GM18502 (cell line): Measurements from ENCODE around the gene HTR3B.
"Not testable (repeated sequence)": the region's sequence is repeated elsewhere in the genome, so short reads cannot be mapped to it uniquely, and the experiment has no call there.

Source experiments
- ATAC-seq: cut with Tn5 transposase; IDR thresholded peaks from one replicate; pipeline ENCODE4 v1.9.1; 2021; ENCODE audit warnings: mild to moderate bottlenecking; ENCODE audit not compliant: unreplicated experiment, poor library complexity

HTR3B gene

DNA sequence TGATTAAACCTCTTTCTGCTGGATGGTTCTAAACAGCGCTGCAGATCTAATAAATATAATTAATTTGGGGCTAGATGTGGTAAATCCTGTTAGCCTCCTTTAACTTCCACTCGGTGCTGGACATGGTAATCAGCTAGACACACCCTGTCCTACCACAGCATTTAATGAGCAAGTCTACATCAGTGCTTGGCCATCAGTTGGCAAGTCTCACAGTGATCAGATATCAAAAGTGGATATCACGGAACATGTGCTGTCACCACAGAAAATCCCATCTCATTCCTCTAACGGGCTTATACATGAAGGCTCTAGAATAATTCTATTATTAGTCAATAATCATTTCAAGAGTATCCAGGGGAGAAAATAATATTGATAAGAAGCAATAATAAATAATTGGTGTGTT is 23.6 kb upstream of the HTR3B start:
- ATAC-seq: no peak

DNA sequence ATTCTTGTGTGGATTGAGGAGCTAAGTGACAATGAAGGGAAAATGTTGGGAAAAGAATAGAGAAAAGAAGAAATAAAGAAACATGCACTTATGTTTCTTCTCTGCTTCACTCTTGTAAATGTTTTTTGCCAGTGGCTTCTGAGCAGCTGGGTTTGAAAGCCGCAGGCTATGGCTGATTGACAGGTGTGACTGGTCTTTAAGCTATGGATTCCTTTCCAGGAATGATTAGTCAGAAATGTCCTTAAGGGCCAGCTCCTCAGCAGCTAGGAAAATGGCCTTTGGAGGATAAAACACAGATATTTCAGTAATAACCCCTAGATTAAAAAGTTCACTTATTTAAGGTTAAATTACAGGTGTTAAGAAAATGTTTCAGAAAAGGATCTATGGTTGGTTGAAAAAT is 22.7 kb upstream of the HTR3B start:
- ATAC-seq: no peak

DNA sequence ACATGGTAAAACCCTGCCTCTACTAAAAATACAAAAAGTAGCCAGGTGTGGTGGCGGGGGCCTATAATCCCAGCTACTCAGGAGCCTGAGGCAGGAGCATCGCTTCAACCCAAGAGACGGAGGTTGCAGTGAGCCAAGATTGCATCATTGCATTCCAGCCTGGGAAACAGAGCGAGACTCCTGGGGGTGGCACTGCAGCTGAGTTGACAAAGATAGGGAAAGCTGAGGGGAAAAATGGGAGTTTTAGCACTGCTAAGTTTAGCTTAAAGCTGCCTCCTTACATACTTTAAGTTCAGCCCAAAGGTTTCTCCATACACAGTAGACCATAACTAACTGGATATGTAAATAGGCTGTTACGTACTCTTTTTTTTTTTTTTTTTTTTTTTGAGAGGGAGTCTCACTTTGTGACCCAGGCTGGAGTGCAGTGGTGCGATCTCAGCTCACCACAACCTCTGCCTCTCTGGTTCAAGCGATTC is 20.2 kb upstream of the HTR3B start:
- ATAC-seq: no peak

DNA sequence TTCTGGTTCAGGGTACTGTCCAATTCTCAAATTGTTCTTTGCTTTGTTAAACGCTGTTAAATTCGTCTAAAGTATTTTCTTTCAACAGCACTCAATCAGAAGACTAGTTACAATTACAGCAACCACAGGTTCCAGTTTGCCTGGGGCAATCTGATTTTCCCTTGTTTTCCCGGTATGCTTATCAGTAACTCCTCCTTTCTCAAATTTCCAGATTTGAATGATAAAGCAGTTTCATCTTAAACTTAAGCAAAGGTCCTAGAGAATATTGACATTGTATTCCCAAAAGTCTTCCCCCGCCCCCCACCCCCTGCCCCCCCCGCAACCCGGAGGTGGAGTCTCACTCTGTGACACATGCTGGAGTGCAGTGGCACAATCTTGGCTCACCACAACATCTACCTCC is 18.7 kb upstream of the HTR3B start:
- ATAC-seq: no peak

DNA sequence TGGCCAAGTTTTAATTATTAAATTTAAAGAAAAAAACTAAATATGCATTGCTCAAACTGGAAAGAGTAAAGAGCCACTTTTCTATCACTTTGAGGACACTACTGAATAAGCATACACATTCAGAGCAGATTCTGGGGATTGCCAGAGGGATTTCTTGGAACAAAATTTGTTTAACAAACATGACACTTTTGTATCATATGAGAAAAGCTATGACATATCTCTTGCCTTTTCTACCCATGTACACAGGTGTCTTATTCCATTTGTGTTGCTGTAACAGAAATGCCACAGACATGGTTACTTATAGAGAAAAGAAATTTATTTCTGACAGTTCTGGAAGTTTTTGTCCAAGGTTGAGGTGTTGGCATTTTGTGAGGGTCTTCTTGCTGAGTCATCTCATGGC is 15.7 kb upstream of the HTR3B start:
- ATAC-seq: no peak

DNA sequence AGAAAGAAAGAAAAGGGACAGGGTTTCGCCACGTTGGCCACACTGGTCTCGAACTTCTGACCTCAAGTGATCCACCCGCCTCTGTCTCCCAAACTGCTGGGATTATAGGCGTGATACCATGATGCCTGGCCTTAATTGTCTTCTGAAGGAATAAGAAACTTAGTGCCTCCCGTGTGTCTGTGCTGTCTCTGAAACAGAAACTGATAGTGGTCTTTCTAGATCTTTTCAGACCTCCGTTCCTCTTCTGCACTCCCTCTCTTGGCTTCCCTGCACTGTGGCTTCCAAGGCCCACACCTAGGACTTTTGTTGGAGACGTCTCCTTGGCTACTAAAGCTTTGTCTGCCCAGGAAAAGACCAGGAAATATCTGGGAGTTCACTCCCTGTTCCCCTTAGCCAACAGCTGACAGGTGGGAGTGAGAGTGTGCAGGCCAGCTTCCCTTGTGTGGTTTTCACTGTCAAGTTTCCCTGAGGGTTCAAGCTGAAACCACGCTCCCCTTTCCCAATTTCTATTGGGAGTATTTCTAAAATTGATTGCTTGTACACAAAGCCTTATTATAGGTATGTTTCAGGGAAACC is 10.1 kb upstream of the HTR3B start:
- ATAC-seq: peak; percentile 58

DNA sequence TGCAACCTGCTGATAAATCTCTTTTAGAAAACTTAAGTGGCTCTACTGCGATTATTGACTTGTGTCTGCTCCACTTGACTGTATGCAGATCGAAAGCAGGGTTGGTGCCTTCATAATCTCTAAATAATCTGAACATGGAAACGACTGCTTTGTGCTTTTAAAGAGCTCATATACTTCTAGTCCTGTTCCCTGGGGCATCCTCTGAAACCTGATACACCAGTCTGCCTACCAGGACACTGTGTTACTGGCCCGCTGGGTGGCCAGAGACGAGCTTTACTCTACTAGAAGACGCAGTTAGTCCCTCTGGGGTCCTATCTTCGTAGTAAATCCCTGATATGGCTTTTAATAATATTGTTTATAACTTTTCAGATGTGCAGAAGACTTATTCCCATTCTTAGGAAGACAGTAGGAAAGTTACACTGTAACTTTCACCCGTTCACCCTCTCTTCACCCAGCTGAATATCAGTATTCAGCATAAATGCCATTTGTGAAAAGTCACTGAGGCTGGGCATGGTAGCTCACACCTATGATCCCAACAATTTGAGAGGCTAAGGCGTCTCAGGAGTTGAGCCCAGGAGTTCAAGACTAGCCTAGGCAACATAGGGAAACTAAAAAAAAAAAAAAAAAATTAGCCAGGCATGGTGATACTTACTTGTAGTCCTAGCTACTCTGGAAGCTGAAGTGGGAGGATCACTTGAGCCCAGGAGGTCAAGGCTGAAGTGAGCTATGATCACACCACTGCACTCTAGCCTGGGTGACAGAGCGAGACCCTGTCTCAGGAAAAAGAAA is 9.0 kb upstream of the HTR3B start:
- no peak for ATAC-seq

DNA sequence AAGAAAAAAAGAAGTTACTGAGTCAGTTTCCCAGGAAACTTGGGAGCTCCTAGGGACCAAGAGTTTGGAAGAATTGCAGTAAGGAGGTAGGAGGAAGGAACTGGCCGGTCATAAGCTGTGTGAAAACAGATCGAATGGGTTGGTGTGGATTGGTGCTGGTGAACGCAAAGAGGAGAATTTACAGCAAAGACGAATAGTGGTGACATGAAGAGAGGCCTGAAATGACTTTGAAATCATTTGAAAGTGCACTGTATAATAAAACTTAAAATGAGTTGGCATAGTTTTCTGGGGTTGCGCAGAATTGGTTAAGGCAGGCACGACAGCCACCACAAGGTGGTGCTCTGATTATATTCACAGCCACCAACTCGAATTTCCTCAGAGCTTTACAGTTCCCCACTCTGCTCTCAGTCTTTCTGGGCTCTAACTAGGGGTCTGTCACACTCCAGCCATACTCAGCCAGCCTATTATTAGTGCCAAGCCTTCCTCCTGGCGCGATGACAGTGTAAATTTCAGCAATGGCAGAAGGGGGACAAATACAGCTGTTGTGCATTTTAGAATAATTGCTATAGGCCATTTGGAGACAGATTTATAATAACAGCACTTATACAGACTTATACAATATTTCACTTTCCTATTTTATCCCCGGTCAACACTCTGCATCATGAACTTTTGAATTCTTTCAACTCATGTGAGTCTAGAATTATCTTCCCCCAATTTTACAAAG is 8.3 kb upstream of the HTR3B start:
- peak; percentile 47 for ATAC-seq

DNA sequence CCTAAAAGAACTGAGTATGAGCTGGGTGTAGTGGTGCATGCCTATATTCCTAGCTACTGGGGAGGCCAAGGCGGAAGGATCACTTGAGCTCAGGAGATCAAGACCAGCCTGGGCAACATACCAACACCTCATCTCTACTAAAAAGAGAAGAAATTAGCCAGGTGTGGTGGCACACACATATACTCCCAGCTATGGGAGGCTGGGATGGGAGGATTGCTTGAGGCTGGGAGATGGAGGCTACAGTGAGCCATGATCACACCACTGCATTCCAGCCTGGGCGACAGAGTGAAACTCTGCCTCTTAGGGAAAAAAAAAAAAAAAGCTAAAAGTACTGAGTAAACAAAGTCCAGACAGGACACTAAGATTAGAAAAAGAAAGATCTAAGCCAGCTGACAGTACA is 3.5 kb upstream of the HTR3B start:
- no peak for ATAC-seq

DNA sequence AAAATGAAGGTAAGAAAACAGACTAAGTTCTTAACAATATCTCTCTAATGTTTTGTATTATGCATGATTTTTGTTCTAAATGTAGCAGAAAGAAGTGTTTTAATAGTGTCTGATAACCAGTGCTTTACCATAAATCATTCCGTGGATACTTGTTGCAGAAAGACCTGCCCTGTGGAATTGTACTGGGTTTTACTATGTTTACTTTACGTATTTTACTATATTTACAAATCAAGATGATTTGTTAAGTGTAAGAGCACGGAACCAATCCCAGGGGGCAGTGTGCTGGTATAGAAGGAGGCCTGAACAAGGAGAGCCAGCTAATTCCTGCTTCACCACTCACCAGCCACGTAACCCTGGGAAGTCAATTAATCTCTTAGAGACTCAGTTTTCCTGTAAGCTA is 1.4 kb downstream of the HTR3B start:
- no peak for ATAC-seq

DNA sequence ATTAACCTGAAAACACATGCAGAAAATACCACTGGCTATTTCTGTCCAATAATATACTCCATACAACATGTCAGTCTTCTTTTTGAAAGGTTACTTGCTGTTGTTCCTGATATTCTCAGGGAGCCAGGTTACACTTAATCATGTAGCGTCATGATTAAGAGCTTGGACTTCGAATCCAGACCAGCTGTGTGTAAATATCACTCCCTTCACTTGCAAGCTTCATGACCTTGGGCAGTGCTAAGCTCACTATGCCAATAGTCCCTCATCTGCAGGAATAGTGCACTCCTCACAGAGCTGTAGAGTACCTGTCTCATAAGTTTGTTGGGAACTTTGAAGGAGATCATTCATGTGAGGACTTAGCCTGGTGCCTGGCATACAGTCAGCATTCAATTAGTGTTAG is 1.9 kb downstream of the HTR3B start:
- ATAC-seq: no peak

DNA sequence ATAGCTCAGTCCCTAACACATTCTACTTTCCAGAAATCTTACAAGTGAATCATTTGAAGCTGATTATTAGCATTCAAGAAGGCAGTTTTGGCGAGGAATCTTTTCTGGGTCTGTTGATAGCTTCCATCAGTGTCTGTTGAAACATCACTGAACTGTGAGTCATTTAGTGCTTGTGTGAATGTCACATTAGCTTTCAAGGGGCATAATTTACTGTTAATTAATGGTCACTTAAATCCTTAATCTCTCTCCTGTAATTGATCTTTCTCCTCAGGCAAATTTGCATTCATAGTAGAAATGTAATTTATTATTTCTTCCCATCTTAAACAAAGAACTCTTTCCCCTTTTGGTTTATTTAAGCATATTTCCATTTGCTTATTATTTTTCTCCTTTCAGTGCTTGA is 2.6 kb downstream of the HTR3B start:
- ATAC-seq: no peak

DNA sequence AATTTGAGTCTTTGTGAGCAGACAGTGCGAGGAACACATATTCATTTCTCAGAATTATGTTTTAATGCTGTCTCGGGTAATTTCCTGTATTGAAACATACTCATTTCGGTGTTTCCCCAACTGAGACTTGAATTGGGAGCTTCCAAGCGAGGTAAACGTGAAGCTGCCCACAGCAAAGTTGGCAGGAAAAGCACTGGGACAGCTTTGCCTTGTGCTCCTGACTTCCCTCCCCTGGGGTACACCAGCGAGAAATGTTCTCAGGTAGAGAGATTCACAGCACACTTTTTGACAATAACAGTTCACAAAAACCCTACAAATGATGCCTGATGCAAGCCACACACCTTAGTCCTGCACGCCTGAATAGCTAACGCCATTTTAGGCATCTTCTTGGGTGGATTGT is 3.1 kb downstream of the HTR3B start:
- no peak for ATAC-seq

DNA sequence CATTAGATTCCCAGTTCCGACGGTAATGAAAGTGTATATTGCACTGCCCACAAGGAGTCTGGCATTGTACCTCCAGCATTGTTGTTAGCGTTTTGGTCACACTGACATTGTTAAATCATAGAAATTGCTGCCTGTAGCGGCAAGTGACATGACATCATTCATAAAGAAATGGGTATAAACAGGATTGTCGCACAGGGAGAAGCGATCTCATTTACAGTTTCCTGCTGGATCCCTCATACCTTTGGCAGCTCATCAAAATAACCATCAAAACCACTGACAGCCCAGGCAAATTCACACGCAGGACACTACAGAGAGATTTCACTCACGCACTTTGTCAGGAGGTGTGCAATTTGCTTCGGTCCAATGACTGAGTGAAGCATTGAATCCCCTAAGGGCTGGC is 3.5 kb downstream of the HTR3B start:
- no peak for ATAC-seq

DNA sequence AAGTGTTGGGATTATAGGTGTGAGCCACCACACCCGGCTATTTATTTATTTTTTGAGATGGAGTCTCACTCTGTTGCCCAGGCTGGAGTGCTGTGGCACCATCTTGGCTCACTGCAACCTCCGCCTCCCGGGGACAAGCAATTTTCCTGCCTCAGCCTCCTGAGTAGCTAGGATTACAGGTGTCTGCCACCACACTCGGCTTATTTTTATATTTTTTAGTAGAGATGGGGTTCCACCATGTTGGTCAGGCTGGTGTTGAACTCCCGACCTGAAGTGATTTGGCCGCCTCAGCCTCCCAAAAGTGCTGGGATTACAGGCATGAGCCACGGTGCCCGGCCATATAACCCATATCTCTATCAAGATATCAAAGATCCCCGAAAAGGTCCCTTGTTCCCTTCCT is 6.9 kb downstream of the HTR3B start:
- not testable (repeated sequence) for ATAC-seq

DNA sequence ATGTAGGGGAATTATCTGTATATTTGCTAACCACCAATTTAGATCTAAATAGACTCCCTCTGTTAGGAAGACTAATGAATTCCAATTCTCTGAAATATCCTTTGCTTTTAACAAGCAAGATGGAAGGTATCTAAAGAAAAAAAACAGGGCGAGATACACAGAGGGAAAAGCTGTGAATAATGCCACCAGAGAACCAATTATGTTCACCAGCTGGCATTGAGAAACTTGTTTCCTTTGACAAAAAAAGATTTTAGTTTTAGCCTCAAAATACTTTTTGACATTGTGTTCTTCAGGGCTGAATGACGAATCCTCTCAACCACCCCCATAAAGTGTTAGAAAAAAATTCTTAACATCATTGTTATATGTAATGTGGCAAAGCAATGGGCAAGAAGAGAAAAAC is 19.0 kb downstream of the HTR3B start:
- ATAC-seq: no peak

DNA sequence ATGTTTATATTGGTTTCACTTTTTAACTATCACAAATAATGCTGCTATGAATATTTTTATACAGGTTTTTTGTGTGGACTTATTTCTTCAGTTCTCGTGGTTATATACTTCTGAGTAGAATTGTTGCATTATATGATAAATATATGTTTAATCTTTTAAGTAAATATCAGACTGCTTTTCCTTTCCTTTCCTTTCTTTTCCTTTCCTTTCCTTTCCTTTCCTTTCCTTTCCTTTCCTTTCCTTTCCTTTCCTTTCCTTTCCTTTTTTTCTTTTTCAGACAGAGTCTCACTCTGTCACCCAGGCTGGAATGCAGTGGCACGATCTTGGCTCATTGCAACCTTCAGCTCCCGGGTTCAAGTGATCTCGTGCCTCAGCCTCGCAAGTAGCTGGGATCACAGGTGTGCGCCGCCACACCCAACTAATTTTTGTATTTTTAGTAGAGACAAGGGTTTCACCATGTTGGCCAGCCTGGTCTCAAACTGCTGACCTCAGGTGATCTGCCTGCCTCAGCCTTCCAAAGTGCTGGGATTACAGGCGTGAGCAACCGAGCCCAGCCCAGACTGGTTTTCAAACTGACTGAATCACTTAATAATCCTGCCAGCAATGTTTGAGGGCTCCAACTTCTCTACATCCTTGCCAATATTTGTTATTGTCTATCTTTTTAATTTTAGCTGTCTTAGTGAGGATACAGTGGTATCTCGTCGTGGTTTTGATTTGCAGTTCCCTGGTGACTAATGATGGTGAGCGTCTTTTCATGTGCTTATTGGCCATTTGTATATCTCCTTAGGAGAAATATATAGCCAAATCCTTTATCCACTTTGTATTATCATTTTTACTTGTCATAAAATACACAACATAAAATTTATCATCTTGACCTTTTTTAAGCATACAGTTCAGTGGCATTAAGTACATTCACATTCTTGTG is 21.9 kb downstream of the HTR3B start:
- ATAC-seq: no peak

DNA sequence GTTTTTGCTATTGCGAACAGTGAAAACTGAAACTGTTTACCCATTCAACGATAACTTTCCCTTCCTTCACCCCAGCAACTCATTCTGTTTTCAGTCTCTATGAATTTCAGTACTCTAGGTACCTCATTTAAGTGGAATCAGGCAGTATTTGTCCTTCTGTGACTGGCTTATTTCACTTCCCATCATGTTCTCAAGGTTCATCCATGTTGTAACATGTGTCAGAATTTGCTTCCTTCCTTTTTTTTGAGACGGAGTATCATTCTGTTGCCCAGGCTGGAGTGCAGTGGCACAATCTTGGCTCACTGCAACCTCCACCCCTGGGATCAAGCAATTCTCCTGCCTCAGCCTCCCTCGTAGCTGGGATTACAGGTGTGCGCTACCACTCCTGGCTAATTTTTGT is 23.7 kb downstream of the HTR3B start:
- ATAC-seq: no peak

DNA sequence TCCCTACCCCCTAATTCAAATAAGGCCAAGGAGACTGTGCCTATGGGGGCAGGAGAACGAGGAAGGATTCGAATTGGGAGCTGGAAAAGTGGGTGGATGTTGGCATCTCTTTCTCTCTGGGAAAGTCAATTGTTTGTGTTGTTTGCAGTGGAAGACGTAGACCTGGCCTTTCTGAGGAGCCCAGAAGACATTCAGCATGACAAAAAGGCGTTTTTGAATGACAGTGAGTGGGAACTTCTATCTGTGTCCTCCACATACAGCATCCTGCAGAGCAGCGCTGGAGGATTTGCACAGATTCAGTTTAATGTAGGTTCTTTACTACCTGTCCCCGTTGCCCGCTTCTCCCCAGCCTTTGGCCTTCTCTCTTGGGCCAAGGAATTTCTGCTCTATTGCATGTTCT is 28.2 kb downstream of the HTR3B start:
- ATAC-seq: no peak

DNA sequence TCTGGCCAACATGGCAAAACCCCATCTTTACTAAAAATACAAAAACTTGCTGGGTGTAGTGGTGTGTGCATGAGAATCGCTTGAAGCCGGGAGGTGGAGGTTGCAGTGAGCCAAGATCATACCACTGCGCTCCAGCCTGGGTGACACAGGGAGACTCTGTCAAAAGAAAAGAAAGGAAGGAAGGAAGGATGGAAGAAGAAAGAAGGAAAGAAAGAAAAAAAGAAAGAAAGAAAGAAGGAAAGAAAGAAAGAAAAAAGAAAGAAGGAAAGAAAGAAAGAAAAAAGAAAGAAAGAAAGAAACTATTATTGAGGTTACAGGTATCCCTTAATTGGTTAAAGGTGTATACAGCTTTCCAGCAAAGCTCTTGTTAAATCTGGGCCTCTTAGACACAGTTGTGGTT is 29.6 kb downstream of the HTR3B start:
- not testable (repeated sequence) for ATAC-seq

DNA sequence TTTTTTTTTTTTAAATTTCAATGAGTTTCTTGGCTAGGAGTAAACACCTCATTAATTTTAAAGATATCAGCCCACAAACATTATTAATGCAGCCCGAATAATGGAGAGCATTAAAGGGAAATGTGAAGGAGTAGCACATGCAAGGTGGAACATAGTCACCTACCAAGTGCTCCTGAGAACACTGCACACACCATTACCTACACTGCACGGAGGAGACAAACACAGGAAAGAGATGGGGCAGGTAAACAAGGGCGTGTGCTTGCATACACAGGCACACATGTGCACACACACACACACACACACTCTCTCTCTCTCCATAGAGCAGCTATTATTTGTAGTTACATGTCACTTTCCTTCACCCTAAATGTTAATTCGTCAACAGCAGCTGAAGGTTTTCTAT is 30.2 kb downstream of the HTR3B start:
- no peak for ATAC-seq
